HG02571 (cell line): Measurements from ENCODE around the gene MYCBP2.
"Not testable (repeated sequence)": the region's sequence is repeated elsewhere in the genome, so short reads cannot be mapped to it uniquely, and the experiment has no call there.

Experiments used
- ATAC-seq: cut with Tn5 transposase; IDR thresholded peaks from one replicate; pipeline ENCODE4 v1.9.1; 2021; ENCODE audit warnings: mild to moderate bottlenecking, moderate library complexity; ENCODE audit not compliant: unreplicated experiment

MYCBP2 gene

DNA sequence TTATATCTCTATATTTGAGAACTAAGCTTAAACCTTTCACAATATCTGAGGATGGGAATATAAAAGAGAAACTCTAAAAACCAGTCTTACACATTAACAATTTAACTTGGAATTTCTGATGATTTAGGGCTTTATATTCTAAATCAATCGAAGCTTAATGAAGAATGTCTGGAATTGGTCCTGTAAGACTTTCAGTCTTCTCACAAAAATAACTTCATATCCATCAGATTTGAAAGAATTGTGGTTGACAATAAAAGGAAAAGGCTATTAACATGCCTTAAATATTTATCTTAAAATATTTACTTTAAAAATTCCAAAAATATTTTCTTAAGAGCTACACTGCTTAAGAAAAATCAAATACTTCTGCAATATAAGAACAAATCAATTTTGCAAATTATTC lies 27.3 kb downstream of the MYCBP2 start:
- ATAC-seq, result no peak

DNA sequence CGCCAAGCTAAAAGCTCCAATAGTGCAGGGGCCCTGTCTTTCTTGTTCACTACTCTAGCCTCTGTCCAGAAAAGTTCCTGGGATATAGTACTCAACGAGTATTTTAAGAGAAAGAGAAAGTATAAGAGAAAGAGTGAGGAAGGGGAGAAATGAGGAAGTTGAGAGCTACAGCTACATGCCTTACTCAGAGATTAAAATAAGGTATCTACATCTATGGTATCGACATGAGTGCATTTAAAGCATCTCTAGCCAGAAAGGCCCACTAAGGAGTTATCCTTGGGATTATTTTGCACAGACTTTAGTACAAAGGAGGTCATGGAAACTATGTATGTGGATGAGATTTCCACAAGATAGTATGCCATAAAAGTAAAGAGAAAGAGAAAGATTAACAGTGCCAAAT lies 28.5 kb downstream of the MYCBP2 start:
- ATAC-seq, result peak; percentile 67

DNA sequence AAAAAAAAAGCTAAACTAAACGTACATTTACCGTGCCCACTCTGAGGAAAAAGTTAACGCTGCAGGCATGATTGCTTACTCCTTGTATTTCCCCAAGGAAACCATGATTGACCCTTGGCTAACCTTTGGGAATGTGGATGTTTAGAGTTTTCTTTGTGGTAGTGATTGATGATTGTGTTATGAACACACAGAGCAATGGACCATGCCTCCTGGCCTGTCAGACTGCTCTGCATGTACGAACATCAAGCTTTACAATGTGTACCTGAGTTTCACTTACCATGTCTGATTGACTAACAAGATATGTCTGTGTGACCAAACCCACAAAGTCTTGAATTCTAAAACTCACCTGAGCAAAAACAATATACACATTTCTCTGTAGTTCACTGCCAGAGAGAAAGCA lies 35.1 kb downstream of the MYCBP2 start:
- no peak for ATAC-seq

DNA sequence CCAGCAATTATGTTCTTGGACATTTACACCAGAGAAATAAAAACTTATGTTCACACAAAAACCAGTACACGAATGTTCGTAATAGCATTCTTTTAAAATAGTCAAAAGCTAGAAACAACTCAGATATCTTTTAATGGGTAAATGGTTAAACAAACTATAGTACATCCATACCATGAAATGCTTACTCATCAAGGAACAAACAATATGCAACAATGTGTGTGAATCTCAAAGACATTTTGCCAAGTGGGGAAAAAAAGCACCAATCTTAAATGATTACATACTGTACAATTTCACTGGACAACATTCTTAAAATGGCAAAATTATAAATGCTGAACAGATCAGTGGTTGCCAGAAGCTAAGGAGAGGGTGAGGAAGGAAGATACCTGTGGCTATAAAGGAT lies 36.6 kb downstream of the MYCBP2 start:
- ATAC-seq, result no peak

DNA sequence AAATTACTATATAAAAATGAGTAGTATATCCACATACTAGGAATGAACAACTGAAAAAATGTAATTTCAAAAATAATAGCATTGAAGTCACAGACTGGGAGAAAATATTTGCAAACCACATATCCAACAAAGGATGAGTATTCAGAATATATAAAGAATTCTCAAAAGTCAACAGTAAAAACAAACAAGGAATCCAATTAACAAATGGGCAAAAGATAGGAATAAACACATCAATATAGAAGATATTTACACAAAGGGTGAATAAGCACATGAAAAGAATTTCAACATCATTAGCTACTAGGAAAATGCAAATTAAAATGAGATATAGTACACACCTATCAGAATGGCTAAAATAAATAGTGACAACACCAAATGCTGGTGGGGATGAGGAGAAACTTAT lies 37.0 kb downstream of the MYCBP2 start:
- no peak for ATAC-seq

DNA sequence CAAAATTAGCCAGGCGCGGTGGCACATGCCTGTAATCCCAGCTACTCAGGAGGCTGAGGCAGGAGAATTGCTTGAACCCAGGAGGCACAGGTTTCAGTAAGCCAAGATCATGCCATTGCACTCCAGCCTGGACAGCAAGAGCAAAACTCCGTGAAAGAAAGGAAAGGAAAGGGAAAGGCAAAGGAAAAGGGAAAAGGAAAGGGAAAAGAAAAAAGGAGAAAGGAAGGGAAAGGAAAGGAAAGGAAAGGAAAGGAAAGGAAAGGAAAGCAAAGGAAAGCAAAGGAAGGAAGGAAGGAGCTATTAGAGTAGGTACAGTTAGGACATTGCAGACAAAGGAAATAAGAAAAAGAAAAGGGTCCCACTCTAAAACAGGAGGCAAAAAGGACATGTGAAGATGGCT lies 41.3 kb downstream of the MYCBP2 start:
- not testable (repeated sequence) for ATAC-seq

DNA sequence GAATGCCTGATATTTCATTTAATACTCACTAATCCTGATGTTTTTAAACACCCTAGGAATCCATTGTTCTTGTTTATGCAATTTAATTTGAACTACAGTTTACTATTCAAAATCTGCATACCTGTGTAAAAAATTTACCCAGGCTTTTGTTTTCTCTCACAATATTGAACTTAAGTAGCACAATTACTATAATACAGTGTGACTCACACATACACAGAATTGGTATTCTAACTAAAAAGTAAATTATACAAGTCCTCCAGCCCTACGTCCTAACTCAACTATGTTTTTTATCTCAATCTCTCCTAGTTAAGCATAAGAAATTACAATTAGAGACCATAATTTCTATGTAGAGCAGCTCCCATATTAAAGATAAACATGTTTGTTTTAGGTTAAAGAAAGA lies 41.8 kb downstream of the MYCBP2 start:
- no peak for ATAC-seq

DNA sequence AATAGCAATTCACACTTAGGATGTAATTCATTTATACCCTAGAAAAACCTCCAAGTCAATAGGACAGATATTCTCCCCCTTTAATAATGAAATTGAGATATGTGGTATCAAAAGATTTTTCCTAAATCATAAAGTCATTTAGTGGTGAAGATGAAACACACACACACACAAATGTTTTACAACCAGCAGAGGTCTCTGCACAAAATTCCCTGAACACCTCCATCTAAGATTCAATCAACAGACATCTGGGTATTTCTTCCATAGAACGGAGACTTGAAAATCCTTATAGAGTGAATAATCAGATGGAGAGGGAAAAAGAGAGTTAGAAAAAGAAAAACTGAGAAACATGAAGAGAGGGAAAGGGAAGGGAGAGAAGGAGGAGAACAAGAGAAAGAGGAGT lies 52.8 kb downstream of the MYCBP2 start:
- no peak for ATAC-seq

DNA sequence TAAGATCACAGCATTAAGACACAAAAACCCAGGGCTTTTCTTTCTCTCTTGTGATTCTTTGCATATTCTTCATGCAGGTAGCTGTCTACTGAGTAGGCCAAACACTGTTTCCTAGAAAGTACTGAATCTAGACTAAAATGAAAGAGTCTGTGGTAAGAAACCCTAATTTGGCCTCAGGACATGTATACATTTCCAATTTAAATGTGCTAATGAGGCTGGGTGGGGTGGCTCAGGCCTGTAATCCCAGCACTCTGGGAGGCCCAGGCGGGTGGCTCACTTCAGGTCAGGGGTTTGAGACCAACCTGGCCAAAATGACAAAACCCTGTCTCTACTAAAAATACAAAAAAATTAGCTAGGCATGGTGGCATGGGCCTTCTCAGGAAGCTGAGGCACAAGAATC lies 57.8 kb downstream of the MYCBP2 start:
- no peak for ATAC-seq

DNA sequence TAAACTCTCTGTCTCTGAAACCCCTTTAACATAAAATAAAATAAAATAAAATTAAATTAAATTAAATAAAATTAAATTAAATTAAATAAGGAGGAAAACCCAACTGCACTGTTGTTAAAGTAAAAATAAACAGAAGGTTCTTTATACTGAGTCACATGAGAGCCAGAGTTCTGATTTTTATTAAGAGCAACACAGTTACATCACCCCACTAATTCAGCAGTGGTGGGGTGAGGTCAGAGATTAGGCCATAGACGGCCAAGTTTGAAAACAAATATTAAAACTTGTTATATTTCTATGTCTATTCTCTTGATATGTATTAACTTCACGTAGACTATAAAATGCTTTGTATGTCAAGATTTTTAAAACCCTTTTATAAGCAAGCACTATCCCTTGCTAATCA lies 59.5 kb downstream of the MYCBP2 start:
- ATAC-seq, result no peak

DNA sequence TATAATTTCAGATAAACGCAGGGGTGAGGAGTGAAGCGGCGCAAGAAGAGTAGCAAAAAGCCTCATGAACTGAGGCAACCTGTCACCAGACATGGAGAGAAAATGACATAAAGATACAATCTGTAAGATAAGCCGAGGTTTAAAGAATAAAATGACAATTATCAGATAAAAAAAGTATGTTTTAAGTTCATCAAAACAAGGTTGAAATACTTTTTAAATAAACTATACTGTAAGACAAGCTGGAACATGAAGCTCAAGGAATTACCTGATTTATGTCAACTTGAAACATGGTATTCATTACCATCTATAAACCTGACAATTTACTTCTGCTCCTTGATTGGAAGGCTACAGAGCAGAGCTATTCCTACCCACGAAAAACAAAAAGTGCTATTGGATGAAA lies 61.6 kb downstream of the MYCBP2 start:
- no peak for ATAC-seq

DNA sequence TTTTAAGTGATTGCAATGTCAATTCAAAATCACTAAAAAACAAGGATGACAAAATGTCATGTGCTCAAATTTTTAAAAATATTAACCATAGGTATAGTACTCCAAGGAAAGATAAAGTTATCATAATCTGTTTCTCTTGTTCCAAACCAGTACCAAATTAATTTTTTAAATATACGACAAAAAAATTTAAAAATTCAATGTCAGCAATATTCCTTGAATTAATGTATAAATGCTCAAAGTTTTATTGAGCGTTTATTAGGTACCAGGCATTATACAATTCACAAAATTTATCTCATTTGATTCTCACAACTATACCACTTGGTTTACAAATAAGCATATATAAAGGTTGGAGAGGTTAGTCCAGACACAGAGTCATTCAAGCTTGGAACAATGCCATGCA lies 64.7 kb downstream of the MYCBP2 start:
- no peak for ATAC-seq

DNA sequence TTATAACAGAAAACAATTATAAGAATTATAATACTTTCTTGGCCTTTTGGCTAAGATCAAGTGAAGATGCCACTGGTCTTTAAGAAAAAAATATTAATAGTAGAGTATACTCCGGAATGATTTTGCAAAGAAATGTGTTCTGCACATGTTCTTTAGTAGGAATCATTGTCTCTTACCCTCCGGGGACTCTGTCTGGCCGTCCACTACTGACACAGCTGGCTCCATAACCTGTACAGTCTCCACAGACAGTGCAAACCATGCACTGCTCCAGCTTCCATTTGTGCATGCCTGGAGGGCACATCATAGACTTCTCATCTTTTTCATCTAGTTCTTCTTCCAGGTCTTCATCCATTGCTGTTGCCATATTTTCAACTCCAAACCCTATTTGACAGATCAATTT lies 75.9 kb downstream of the MYCBP2 start:
- ATAC-seq, result no peak

DNA sequence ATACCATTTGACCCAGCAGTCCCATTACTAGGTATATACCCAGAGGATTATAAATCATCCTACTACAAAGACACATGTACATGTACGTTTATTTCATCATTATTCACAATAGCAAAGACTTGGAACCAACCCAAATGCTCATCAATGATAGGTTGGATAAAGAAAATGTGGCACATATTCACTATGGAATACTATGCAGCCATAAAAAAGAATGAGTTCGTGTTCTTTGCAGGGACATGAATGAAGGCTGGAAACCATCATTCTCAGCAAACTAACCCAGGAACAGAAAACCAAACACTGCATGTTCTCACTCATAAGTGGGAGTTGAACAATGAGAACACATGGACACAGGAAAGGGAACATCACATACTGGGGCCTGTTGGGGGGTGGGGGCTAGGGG lies 81.7 kb downstream of the MYCBP2 start:
- not testable (repeated sequence) for ATAC-seq

DNA sequence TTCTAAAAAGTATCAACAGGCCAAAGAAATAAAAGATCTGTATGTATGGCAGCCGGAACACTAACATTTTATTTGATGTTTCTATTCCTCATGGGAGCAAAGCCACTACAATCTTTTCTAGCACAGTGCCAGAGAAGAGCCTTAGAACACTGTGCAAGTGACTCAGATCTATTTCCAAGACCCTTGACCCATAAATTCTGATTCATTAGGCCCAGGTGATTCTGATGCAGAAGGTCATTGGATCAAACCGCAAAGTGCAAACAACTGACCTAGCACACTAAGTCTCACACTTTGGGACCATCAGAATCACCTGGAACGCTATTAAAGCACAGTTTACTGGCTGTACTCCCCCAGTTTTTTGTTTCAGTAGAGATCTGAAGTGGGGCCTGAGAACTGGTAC lies 87.6 kb downstream of the MYCBP2 start:
- ATAC-seq, result no peak

DNA sequence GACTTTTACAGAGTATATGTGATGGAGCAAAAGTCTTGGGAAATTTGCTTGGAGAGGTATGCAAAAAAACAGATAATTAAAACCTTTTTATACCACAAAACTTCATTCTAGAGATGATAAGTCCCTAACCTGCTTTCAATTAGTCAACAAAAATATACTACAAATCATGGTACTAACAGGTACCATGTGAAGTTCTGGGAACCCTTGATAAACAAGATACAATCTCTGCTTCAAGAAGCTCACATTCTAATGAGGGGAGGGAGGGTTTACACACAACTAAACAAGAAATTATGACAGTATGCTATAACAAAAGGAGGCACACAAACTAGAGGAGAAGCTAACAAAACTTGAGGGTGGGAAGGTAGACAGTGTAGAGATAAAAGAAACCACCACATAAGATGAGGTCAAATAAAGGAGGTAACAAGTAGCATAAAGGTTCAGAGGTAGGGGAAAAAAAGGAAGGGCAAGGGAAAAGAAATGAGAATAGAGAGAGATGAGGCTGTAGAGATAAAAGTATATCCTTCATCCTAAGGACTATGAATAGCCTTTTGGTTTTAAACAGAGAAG lies 91.4 kb downstream of the MYCBP2 start:
- no peak for ATAC-seq

DNA sequence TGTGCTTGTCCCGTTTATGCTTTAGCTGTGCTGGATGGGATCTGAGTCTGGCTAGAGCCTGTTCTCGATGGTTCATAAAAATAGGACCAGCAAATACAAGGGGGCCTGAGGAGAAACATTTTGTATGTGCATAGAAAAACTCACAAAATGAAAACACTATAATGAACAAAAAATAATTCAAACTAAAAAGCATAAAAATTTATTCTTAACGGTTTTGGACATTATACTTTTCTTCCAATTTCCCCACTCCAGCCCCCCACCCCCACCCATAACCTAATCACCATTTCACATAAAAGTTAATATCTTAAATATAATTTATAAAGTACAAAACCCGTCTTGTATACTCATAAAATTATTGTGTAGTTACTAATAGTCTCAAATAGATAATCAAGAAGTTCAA lies 93.7 kb downstream of the MYCBP2 start:
- ATAC-seq, result no peak

DNA sequence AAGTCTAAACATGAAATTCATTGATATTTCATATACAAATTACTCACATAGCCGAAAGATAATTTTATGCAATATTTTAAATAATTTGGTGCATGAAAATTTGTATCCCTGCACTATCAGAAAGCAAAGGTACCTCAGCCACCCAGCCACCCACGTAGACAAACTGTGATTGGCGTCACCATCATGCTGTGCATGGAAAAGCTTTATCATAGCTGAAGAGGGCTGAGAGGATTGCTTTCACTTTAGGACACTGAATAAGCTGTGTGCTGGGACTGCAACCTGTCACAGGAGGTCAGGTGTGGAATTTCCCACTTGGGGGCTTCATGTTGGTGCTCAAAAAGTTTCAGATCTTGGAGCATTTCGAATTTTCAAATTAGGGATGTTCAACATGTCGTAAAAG lies 96.3 kb downstream of the MYCBP2 start:
- no peak for ATAC-seq

DNA sequence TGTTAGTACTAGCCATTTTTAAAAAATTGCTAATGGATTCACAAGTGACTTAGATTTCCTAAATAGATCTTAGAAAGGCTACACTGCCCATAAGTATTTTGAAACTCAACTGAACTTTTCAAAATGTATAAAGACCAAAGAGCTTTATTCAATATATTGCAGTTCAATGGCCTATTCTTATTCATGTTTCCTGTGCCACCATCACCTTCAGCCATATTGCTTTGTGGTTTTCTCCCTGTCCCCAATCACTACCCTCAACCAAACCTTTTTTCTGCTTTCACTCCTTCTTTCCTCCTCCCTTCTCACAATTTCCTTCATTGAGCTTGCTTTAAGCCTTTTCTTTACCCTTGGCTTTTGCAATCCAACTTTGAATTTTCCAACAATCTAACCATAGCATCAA lies 100.9 kb downstream of the MYCBP2 start:
- ATAC-seq, result no peak

DNA sequence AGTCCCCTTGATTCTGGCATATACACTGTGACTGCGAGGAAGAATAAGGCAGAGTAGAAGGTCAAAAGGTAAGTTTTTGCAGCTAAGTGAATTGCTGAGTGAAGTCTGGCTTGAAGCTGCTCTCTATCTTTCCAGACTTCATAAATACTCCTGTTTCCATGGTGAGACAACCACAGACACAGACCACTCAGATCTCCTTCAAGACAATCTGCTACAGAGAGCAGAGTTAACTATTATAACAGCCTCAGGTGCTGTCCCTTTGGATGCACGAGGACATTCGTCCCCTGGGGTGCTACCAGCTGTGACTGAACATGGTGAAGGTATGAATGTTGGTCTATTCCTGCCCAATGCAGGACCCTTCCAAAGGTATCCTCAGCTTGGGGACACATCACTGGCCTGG lies 104.0 kb downstream of the MYCBP2 start:
- ATAC-seq, result no peak

DNA sequence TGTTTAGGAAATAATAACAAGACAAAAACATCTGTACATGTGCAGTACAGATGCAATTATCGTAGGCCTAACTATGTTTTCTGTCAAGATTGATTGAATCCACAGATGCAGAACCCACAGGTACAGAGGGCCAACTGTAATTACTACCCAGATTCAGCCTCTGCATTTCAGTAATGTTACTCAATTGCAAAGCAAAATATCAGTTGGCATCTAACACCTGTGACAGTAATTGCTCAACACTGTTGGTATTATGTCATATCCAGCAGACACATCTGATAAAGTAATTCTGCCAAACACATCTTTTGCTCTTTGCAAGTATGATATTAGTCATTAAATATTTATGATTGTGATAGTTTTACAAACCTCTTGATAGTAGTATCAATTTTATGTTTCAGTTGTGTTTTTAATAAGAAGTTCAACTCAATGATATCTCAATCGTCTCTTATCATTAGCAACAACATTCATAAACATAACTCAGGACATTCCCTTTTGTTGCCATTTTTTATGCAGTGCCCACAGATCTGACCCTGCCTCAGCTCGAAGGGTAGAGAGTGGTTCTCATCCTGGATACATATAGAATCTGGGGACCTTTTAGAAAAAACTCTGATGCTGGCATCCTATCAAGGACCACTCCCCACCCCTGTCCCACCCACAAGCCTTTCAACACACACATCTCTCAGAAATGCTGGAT lies 104.7 kb downstream of the MYCBP2 start:
- no peak for ATAC-seq

DNA sequence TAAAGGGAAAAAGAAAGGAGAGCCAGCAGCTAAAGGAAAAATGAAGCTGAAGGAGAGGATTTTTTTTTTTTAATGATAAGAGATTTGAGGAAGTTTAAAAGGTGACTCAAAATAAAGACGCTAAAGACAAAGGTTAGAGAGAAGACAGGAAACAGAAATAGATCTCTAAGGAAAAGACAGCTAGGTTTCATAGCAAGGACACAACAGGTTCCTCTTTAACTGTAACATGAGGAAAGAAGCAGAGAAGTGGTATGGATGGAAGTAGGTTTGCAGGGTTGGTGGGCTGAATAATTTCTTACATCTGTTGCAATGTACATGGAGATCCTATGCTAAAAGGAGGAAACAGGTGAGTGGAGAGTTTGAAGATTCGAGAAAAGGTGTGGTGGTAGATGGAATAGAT lies 107.5 kb downstream of the MYCBP2 start:
- no peak for ATAC-seq

DNA sequence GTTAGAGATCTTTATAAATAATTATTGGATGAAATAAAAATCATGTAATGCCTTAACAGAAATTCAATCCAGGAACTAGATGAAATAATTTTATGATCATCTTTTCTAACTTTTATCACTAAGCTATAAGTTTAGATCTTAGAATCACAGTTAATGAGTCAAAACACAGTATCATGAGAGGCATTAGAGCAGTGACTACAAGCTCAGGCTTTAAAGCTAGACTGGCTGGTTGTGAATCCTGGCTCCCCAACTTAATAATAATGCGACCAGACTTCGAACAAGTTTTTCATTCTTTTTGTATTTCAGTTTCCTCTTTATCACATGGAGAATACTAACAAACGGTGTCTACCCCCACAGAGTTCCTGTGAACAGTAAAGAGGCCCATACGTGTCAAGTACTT lies 108.6 kb downstream of the MYCBP2 start:
- ATAC-seq, result no peak
